NCI-H1436 treated with DMSO at 0.1 percent for 48 hours (cell line): Measurements from ENCODE around the gene PGD.
"Not testable (repeated sequence)": the region's sequence is repeated elsewhere in the genome, so short reads cannot be mapped to it uniquely, and the experiment has no call there.

Experiments
- DNase-seq: peaks from one replicate; lab custom pipeline; 2025; lab: John Stamatoyannopoulos, UW

The PGD gene

DNA sequence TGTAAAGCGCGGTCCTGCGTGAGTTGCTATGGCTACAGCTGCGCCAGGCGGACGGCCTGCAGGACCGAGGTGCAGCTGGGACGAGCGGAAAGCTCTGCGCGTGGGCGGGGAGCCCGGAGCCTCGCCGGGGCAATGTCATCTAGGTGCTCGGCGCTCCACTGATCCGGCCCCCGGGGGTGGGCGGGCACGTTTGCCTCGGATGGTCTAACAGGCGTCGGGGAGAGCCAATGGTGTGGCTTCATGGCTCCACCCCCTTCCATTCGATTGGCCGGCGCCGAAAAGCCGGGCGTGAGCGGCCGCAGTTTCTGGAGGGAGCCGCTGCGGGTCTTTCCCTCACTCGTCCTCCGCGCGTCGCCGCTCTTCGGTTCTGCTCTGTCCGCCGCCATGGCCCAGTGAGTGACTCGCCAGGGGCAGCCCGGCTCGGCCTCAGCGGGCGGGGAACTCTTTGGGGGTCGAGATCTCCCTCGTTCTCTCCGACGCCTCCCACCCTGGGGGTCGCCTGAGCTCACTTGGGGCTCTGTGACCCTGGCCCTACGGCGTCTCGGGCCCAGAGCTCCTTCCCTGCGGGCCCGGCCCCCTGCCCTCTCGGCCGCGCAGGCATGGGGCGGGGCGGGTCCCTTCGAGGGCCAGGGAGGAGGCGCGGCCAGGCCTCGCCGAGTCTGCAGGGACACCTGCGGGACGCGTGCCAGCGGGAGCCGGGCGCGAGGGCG is at the start of gene PGD:
PGD (plus strand) TSS at position 331 of the 710 bp plus-strand sequence; CDS start at position 385, 54 bp downstream.
- DNase-seq = peak; percentile 88

- DNase-seq = no peak
Observed at GRCh38 chr1:10353282-10353681, 45.6 kb upstream of the PGD start.

GRCh38 chr1:10353693-10354092 is 45.2 kb upstream of the PGD start:
- DNase-seq = no peak

DNA sequence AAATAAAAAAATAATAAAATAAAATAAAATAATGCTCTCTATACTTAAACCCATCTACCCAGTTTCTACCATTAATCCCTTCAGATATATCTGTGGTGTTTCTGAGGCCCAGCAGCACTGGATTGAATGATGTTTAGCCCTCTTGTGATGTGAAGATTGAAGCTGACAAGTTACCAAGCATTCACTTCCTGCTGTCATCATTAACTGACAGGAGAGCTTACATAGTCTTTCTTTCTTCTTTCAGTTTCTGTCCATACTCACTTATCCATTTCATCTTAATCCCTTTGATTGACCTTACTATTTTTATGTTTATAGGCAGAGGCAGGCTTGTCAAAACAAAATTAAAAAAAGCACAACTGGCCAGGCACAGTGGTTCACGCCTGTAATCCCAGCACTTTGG is 38.8 kb upstream of the PGD start:
- no peak for DNase-seq

DNA sequence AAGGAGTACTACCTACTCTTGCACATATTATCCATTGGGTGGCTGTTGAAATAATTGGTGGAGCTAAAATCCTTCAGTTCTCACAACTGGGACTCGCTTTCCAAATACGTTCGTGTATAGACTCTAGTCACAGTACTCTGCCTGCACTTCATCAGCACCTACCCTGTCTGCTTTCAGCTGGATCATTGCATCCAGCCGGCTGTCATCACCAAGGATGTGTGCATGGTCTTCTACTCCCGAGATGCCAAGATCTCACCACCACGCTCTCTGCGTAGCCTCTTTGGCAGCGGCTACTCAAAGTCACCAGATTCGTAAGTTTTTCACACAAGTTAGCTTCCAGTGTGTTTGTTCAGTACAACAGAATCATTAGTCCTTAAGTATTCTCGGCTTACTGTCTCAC is 37.3 kb upstream of the PGD start:
- DNase-seq = no peak

DNA sequence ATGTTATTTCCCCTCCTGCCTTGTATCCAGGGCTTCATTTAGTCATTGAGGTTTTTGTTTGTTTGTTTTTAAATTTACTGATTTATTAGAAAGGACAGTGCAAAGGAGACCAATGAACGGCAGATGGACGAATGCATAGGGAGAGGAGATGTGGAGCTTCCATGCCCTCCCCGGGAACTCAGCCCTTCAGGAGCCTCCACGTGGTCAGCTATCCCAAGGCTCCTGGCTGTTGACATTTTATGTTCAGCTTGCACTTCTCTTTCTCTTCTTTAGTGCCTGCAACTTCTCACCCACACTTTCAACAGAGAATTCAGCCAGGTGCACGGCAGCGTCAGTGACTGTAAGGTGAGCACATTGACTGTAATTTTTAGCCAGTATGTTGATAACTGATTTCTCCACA is 30.7 kb upstream of the PGD start:
- DNase-seq = no peak

- DNase-seq = no peak
Observed at GRCh38 chr1:10374442-10374860, 24.4 kb upstream of the PGD start.

DNA sequence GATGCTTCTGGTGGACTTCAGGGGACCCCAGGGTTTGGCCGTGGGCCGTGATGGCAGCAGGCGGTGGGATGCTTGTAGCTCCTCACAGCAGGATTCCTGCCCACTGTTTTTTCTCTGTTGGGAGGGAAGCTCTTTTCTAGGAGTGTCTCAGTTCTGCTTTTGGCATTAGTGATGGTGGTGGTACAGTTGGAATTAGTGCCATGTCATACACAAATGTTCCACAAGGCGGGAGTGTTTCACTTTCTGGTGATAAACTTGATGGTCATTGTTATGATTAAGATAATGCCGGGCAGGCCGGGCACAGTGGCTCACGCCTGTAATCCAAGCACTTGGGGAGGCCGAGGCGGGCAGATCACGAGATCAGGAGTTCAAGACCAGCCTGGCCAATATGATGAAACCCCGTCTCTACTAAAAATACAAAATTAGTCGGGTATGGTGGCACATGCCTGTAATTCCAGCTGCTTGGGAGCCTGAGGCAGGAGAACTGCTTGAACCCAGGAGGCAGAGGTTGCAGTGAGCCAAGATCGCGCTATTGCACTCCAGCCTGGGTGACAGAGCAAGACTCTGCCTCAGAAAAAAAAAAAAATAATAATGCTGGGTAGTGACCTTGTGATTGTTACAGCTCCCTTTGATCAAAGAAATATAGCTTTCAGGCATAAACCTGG is 21.4 kb upstream of the PGD start:
- DNase-seq = not testable (repeated sequence)

GRCh38 chr1:10378081-10378841 is 20.6 kb upstream of the PGD start:
- no peak for DNase-seq

DNA sequence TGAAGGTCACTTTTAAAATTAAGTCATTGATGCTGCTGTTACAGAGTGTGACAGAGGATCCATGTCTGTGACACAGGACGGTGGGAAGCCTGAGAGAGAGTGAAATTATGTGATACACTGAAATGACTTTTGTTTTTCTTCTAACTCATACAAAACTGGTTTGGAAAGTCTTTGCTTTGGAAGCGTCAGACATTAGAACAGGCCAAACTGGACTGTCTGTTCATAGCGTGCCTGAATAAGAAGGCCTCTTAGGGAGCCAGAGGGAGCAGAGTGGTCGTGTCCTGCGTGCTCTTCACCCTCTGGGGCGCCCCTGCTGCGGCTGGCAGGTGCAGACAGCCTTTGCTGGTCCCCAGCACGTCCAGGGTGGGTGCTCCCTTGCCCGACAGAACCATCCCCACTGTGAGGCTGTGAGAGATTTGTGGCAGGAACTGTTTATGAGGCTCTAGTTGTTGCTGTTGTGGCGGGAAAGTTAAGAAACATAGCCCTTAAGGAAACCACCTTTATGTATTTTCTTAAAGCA is 19.7 kb upstream of the PGD start:
- DNase-seq = no peak

GRCh38 chr1:10379676-10380075 is 19.2 kb upstream of the PGD start:
- no peak for DNase-seq

DNA sequence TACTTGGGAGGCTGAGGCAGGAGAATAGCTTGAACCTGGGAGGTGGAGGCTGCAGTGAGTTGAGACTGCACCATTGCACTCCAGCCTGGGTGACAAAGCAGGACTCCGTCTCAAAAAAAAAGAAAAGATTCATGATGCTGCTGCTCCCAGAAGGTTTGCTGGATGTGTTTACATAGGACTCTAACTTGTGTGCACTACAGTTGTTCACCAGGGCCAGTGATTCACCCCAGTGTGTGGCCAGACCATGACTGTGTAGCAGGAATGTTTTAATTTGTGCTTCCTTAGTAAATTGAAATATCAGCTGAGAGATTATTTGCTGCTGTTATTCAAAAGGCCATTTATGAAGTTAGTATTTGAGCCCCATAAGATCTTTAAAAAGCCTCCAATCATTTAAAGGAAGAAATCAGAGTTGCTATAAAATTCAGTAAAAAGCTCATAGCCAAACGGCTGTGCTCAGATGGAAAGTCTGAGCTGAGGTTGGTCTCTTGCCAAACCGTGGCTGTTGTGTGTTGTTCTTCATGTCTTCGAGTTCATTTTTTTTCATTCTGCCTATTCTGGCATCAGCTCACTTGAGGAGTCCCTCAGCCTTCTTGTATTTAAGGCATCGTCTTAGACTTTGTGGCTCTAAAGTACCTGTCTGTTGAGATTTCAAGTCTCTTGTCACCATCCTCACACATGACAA is 18.1 kb upstream of the PGD start:
- no peak for DNase-seq

GRCh38 chr1:10383630-10384029 is 15.2 kb upstream of the PGD start:
- DNase-seq = no peak

DNA sequence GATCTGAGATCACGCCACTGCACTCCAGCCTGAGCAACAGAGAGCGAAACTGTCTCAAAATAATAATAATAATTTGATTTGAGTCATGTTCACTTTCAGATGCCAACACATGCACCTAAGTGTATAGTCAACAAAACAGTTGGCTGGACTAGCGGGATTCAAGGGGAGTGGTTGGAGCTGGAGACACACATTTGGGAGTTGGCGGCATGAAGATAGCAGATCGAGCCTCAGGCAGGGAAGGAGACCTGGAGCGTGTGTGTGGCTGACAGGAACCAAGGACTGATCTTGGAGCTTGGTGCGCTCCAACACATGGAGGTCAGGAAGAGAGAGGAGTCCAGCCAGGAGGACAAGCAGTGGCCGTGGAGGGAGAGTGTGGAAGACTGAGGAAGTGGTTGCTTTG is 14.6 kb upstream of the PGD start:
- DNase-seq = no peak

GRCh38 chr1:10386761-10387676 is 11.8 kb upstream of the PGD start:
- DNase-seq = no peak

DNA sequence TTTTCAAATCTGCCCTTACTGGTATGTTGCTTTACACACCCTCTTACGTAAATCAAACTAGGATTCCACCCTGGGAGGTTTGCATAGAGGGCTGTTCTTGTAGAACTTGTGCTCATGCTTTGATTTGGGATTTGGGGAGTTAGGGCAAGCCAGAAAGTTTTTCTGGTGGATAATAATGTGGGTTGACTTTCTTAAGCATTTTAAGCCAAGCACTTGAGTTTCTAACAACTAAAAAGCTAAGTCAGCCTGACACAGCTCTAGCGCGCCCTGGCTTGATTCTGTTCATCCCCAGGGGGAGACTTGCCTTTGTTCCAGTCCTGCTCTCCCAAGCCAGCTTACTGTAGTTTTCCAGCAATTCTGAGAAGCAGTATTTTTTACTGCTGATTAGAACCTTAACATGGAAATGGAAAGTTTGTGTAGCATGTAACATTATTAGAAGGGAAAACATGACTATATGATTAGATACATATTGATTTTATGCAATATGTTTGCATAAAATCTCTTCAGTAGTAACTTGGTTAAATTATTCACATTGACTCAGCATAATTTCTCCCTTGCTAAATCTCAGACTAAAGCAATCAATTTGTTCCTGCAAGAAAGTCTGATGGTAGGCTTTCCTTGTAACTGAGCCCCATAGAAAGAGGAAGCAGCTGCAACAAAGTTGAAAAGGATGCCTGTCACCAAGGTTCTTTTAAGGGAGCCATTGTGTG is 11.0 kb upstream of the PGD start:
- no peak for DNase-seq

DNA sequence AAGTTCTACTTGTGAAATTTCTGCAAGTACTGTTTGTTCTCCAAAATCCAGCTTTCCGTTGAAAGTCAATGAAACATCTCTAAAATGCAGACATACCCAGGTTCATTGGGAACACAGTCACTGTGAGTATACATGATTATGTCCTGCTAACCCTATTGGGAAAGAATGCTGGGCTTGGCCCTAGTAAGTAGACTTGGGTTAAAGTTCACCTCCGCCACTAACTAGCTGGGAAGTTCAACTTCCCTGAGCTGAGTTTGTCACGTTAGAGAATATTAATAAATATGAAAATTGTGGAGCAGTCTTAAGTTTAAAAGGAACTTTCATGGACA is 10.5 kb upstream of the PGD start:
- no peak for DNase-seq

DNA sequence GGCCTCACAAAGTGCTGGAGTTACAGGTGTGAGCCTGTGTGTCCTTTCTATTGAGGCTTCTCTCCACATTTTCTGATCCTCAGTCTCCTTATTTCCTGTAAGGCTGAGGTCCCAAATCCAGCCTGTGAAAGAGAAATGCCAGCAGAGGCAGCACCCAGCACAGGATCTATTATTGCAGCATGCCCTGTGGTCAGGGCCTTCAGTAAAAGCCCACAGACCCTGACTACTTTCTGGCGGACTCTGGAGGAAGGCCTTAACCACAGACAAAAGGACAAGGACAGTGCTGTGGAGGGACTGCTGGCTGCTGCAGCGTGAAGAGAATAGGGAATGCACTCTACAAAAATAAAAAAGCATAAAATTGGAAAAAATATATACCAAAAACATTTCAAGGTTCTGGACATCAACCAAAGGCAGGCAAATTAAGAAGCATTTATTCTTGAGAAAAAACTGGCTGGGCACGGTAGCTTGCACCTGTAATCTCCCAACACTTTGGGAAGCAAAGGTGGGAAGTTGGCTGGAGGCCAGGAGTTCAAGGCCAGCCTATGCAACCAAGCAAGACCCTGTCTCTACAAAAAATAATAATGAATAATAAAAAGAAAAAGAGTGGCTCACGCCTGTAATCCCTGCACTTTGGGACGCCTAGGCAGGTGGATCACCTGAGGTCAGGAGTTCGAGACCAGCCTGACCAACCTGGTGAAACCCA is 9.4 kb upstream of the PGD start:
- no peak for DNase-seq

DNA sequence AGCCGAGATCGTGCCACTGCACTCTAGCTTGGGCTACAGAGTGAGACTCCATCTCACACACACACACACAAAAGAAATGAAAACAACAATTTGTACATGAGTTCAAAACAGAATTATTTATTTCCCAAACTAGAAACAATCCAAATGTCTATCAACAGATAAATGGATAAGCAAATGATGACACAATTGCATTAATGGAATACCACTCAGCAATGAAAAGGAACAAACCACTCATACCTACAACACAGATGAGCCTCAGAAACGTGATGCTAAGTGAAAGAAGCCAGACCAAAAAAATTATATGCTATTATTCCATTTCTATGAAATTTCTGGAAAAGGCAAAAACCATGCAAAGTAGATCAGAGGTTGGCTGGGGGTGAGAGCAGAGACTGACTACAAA is 2.0 kb upstream of the PGD start:
- DNase-seq = no peak

GRCh38 chr1:10398278-10398733 is 558 bp upstream of the PGD start:
- no peak for DNase-seq
